Measurements from ENCODE around the gene MTERF4. TPM values are rescaled to one million over a fixed set of nuclear protein-coding genes. Genes with fewer than 3 reads are reported as not detected.

The MTERF4 gene
- total RNA-seq, 2 donors from 2014 or later, result 33.2 to 42.5 TPM

DNA sequence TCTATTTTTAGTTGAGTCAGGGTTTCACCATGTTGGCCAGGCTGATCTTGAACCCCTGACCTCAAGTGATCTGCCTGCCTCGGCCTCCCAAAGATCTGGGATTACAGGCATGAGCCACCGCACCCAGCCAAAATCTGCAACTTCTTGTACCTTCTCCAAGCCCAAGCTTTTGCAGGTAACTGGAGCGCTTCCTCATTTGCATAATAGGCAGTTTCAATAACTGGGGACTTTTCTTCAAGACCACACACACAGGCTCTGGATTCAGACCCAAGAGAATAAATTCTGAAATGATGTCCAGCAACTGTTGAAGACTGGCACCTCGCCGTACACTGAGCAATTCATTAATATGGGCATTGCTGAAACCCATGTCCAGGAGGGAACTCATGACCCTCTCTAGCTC is 2.8 kb downstream of the MTERF4 start:
- H3K27me3 Mint-ChIP-seq (ENCODE audit: insufficient read depth), result no peaks in the 10 kb centered on the region
- H3K4me1 Mint-ChIP-seq, result peaks cover 24% of the 10 kb centered on the region
- H3K9me3 ChIP-seq (ENCODE audit: control insufficient read depth, low read length), result no peaks in the 10 kb centered on the region
- H3K27ac Mint-ChIP-seq, result no peak overlapping the region
- DNase-seq, result no peak
- WGBS, 2 experiments (ENCODE audit: insufficient coverage in 1 of 2, insufficient read length in 1 of 2), result 93 to 98% methylated on average over 5 of the region's 5 CpGs
- H3K27me3 ChIP-seq (ENCODE audit: control insufficient read depth, insufficient read depth, low read length, poor library complexity, severe bottlenecking), result no peaks in the 10 kb centered on the region
- no peak overlapping the region for H3K4me3 ChIP-seq (ENCODE audit: low read length)
- no peak overlapping the region for H3K9ac ChIP-seq (ENCODE audit: extremely low read depth, low read length, poor library complexity, severe bottlenecking)
- H3K27ac ChIP-seq (ENCODE audit: low read depth, low read length), result no peak overlapping the region
- H3K9me3 Mint-ChIP-seq, result no peaks in the 10 kb centered on the region
- TF ChIP-seq, protein P1, sequence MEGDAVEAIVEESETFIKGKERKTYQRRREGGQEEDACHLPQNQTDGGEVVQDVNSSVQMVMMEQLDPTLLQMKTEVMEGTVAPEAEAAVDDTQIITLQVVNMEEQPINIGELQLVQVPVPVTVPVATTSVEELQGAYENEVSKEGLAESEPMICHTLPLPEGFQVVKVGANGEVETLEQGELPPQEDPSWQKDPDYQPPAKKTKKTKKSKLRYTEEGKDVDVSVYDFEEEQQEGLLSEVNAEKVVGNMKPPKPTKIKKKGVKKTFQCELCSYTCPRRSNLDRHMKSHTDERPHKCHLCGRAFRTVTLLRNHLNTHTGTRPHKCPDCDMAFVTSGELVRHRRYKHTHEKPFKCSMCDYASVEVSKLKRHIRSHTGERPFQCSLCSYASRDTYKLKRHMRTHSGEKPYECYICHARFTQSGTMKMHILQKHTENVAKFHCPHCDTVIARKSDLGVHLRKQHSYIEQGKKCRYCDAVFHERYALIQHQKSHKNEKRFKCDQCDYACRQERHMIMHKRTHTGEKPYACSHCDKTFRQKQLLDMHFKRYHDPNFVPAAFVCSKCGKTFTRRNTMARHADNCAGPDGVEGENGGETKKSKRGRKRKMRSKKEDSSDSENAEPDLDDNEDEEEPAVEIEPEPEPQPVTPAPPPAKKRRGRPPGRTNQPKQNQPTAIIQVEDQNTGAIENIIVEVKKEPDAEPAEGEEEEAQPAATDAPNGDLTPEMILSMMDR (conservative IDR thresholded peaks at IDR 0.05), result no peak
- no peak overlapping the region for H3K4me3 Mint-ChIP-seq
- H3K36me3 Mint-ChIP-seq (ENCODE audit: low read depth), result peaks cover 49% of the 10 kb centered on the region
- peaks cover 57% of the 10 kb centered on the region for H3K36me3 ChIP-seq (ENCODE audit: control insufficient read depth, insufficient read depth, low read length)
- no peaks in the 10 kb centered on the region for H3K4me1 ChIP-seq (ENCODE audit: control insufficient read depth, insufficient read depth, low read length)

DNA sequence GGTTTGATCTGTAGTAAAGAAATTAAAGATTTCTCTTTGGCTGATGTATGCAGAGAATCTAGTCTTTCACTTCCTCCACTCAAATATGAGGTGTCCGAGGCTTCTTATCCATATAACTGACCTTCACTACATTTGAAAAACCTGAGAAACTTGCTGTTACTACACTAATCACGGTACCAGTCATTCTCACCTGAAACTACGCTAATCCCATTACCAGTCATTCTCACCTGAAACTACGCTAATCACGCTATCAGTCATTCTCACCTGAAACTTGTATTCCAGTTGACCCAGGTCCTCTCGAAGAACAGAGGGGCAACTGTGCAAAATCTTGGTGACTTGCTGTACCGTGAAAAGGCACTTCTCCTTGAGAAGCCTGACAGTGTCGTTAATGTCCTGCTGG is 5.1 kb downstream of the MTERF4 start:
- Mint-ChIP-seq H3K27me3 (ENCODE audit: insufficient read depth) (no peaks in the 10 kb centered on the region), H3K27ac (peak overlapping the region; percentile 6), H3K4me1 (peaks cover 37% of the 10 kb centered on the region), H3K9me3 (no peaks in the 10 kb centered on the region), H3K36me3 (ENCODE audit: low read depth) (peaks cover 61% of the 10 kb centered on the region), H3K4me3 (no peak overlapping the region)
- Histone ChIP-seq H3K27ac (ENCODE audit: low read depth, low read length) (no peak overlapping the region), H3K36me3 (ENCODE audit: control insufficient read depth, insufficient read depth, low read length) (peaks cover 74% of the 10 kb centered on the region), H3K9me3 (ENCODE audit: control insufficient read depth, low read length) (no peaks in the 10 kb centered on the region), H3K4me3 (ENCODE audit: low read length) (no peak overlapping the region), H3K27me3 (ENCODE audit: control insufficient read depth, insufficient read depth, low read length, poor library complexity, severe bottlenecking) (no peaks in the 10 kb centered on the region), H3K4me1 (ENCODE audit: control insufficient read depth, insufficient read depth, low read length) (peaks cover 3% of the 10 kb centered on the region), H3K9ac (ENCODE audit: extremely low read depth, low read length, poor library complexity, severe bottlenecking) (no peak overlapping the region)
- WGBS, 2 experiments (ENCODE audit: insufficient coverage in 1 of 2, insufficient read length in 1 of 2), result 87 to 93% methylated on average over 8 of the region's 8 CpGs
- TF ChIP-seq, protein P1 (conservative IDR thresholded peaks at IDR 0.05), result no peak
- DNase-seq, result peak; percentile 32

DNA sequence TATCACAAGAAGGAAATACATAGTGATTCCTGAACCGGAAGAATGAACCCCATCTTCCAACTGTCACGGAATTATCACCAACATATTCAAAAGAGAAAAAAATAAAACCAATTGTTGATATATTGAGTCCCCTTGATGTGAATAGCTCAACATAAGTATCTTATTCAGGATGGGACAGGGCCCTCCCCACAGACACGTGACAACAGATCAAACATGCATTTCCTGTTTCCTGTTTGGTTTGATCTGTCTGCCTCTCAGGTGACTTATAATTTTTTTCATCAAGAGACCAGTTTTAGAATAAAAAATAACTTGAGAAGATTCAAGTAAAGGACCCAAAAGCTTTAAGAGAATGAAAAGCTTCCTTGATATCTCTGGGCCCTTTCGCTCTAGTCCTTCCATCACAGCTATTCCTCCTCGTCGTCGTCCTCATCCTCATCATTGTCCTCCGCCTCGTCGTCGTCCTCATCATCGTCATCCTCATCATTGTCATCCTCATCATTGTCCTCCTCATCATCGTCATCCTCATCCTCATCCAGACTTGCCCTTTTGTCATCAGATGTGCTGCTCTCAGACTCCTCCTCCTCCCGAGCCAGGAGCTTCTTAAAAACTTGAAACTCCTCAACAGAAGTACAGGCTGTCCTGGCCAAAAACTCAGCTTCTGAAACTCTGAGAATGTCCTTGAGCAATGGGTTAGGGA is 6.3 kb downstream of the MTERF4 start:
- Mint-ChIP-seq H3K9me3 (no peaks in the 10 kb centered on the region), H3K36me3 (ENCODE audit: low read depth) (peaks cover 72% of the 10 kb centered on the region), H3K27ac (no peak overlapping the region), H3K27me3 (ENCODE audit: insufficient read depth) (no peaks in the 10 kb centered on the region), H3K4me3 (no peak overlapping the region), H3K4me1 (peaks cover 34% of the 10 kb centered on the region)
- H3K27ac ChIP-seq (ENCODE audit: low read depth, low read length), result no peak overlapping the region
- H3K9ac ChIP-seq (ENCODE audit: extremely low read depth, low read length, poor library complexity, severe bottlenecking), result no peak overlapping the region
- WGBS, 2 experiments (ENCODE audit: insufficient coverage in 1 of 2, insufficient read length in 1 of 2), result 93 to 96% methylated on average over 10 to 13 of the region's 14 CpGs
- H3K36me3 ChIP-seq (ENCODE audit: control insufficient read depth, insufficient read depth, low read length), result peaks cover 80% of the 10 kb centered on the region
- no peaks in the 10 kb centered on the region for H3K27me3 ChIP-seq (ENCODE audit: control insufficient read depth, insufficient read depth, low read length, poor library complexity, severe bottlenecking)
- peaks cover 3% of the 10 kb centered on the region for H3K4me1 ChIP-seq (ENCODE audit: control insufficient read depth, insufficient read depth, low read length)
- H3K9me3 ChIP-seq (ENCODE audit: control insufficient read depth, low read length), result no peaks in the 10 kb centered on the region
- TF ChIP-seq, protein P1 (conservative IDR thresholded peaks at IDR 0.05), result no peak
- no peak overlapping the region for H3K4me3 ChIP-seq (ENCODE audit: low read length)
- peak; percentile 11 for DNase-seq

Measured in endodermal cell (in vitro differentiated cells).